Activated CD4-positive, alpha-beta memory T cell treated with anti-CD3 and anti-CD28 coated beads for 36 hours (primary cell): ENCODE data around the gene PAX9. TPM values are rescaled to one million over a fixed set of nuclear protein-coding genes. Genes with fewer than 3 reads are reported as not detected.
"Not testable (repeated sequence)": the region's sequence is repeated elsewhere in the genome, so short reads cannot be mapped to it uniquely, and the experiment has no call there.

Source experiments
- CTCF ChIA-PET: fragments of 350-600 bp; sonication (Branson Sonifier 250); formaldehyde crosslinking; loops from one replicate; lab custom pipeline; 2021; ENCODE audit warnings: antibody characterized with exemption, inconsistent platforms; lab: Charles Lee
- POLR2A ChIA-PET: fragments of 350-600 bp; sonication (Branson Sonifier 250); formaldehyde crosslinking; loops from one replicate; lab custom pipeline; 2021; ENCODE audit warnings: antibody characterized with exemption; lab: Charles Lee
- DNase-seq: peaks from one replicate; pipeline ENCODE4 v3.0.0-alpha.2; 2020
- H3K27ac Mint-ChIP-seq: one replicate; pipeline ENCODE4 v1.8.0; 2021; ENCODE audit warnings: mixed read lengths
- H3K27me3 Mint-ChIP-seq: one replicate; pipeline ENCODE4 v1.8.0; 2021; ENCODE audit warnings: mixed read lengths
- H3K36me3 Mint-ChIP-seq: one replicate; pipeline ENCODE4 v1.8.0; 2021; ENCODE audit warnings: mixed read lengths
- H3K4me1 Mint-ChIP-seq: one replicate; pipeline ENCODE4 v1.8.0; 2021; ENCODE audit warnings: low read depth, mixed read lengths
- H3K4me3 Mint-ChIP-seq: one replicate; pipeline ENCODE4 v1.8.0; 2021; ENCODE audit warnings: mild to moderate bottlenecking, mixed read lengths
- H3K9me3 Mint-ChIP-seq: one replicate; pipeline ENCODE4 v1.8.0; 2021; ENCODE audit warnings: mixed read lengths
- intact Hi-C: fragments of 100-400 bp; cut with micrococcal nuclease; formaldehyde crosslinking; loops from one replicate; pipeline ENCODE4 v1.15.1; 2023
- total RNA-seq, 2 experiments: library from RNA; stranded (reverse); gene quantifications; one replicate each; pipeline ENCODE4 v1.2.3, GENCODE V29; 2021

Gene PAX9
- total RNA-seq, 2 experiments from 2014 or later, result not detected

DNA sequence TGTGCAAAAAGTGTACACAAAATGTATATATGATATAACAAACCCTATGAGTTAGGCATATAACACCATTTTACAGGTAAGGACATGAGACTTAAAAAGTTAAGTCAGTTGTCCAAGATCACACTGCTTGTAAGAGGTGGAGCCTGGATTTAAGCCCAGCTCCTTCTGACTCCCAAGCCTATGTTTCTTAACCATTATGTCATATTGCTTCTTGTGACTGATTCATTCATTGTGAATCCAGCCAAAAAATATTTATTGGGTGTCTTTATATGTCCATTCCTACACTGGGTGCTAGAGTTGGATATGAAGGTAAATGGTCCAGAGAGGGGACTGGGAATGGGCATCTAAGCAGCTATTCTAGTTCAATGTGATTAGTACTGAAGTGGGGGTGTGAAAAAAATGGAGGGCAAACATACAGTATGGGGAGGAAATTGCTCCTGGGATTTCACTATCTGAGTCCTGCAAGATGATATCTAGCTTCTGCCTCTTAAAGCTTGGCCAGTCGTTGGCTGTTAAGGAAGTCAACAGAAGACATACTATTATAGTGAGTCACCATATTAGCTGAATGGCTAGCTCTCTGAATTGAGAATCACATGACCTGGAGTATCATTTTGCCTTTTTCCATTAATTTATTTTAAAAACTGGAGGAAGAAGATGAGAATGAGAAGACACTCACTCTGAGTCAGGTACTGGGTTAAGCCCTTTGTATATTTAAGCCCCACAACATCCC is 28.8 kb downstream of the PAX9 start:
- DNase-seq, result no peak
- intact Hi-C loops, result no loop called here
- no peaks in the 10 kb centered on the region for H3K4me1 Mint-ChIP-seq
- no peak overlapping the region for H3K4me3 Mint-ChIP-seq
- H3K36me3 Mint-ChIP-seq, result no peaks in the 10 kb centered on the region
- H3K27ac Mint-ChIP-seq, result no peak overlapping the region
- POLR2A ChIA-PET, result no interaction called here
- peaks cover 4% of the 10 kb centered on the region for H3K27me3 Mint-ChIP-seq
- CTCF ChIA-PET, result no interaction called here
- H3K9me3 Mint-ChIP-seq, result peaks cover 9% of the 10 kb centered on the region

DNA sequence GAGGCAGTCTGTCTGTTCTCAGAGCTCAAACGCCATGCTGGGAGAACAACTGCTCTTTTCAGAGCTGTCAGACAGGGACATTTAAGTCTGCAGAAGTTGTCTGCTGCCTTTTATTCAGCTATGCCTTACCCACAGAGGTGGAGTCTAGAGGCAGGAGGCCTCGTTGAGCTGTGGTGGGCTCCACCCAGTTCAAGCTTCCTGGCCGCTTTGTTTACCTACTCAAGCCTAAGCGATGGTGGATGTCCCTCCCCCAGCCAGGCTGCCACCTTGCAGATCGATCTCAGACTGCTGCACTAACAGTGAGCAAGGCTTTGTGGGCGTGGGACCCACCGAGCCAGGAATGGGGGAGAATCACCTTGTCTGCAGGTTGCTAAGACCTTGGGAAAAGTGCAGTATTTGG is 37.8 kb downstream of the PAX9 start:
- POLR2A ChIA-PET, intact Hi-C loops, H3K27me3 Mint-ChIP-seq, H3K27ac Mint-ChIP-seq, DNase-seq, H3K4me1 Mint-ChIP-seq, CTCF ChIA-PET, H3K4me3 Mint-ChIP-seq, H3K36me3 Mint-ChIP-seq: not testable (repeated sequence)
- peaks cover 11% of the 10 kb centered on the region for H3K9me3 Mint-ChIP-seq

DNA sequence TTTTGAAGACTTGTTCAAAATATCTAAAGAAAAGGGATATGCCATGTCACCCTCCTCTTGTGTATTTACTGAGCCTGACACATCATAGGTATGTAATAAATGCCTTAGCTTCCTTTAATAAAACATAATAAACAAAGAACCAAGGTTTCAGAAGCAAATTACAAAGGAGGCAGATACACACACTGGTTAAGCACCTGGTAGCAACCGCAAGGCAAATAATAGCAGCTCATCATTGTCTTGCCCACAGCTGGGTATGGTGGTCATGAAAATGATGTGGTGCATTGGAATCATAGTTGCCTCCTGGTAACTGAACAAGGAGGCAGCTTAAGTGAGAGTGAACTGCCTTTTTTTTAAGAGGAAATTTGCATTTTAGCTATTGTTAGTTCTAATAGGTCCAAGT is 39.0 kb downstream of the PAX9 start:
- peaks cover 8% of the 10 kb centered on the region for H3K9me3 Mint-ChIP-seq
- peaks cover 6% of the 10 kb centered on the region for H3K27me3 Mint-ChIP-seq
- POLR2A ChIA-PET, result no interaction called here
- CTCF ChIA-PET, result no interaction called here
- no peaks in the 10 kb centered on the region for H3K36me3 Mint-ChIP-seq
- no peak for DNase-seq
- H3K27ac Mint-ChIP-seq, result no peak overlapping the region
- intact Hi-C loops, result no loop called here
- H3K4me3 Mint-ChIP-seq, result no peak overlapping the region
- H3K4me1 Mint-ChIP-seq, result no peaks in the 10 kb centered on the region

DNA sequence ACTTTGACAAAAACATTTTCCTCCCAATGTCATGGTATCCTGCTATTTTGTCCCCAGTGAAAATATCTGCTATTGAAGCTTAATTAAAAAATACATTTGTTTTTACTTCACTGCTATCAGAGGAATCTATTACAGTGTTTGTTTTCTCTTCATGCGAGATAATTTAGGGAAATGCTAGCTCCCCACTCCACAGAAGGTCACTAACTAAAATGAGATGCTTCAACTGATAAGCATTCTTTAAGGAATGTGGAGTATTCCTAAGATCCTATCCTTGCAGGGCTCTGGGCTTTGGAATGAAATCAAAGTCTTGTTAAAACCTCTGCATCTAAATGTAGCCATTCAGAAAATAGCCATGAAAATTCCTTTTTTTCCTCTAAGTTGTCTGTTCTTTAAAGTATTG is 39.5 kb downstream of the PAX9 start:
- Mint-ChIP-seq H3K4me3 (no peak overlapping the region), H3K9me3 (peaks cover 8% of the 10 kb centered on the region), H3K27ac (no peak overlapping the region), H3K27me3 (peaks cover 6% of the 10 kb centered on the region), H3K4me1 (no peaks in the 10 kb centered on the region), H3K36me3 (no peaks in the 10 kb centered on the region)
- ChIA-PET POLR2A (no interaction called here), CTCF (no interaction called here)
- DNase-seq, result no peak
- intact Hi-C loops, result no loop called here

DNA sequence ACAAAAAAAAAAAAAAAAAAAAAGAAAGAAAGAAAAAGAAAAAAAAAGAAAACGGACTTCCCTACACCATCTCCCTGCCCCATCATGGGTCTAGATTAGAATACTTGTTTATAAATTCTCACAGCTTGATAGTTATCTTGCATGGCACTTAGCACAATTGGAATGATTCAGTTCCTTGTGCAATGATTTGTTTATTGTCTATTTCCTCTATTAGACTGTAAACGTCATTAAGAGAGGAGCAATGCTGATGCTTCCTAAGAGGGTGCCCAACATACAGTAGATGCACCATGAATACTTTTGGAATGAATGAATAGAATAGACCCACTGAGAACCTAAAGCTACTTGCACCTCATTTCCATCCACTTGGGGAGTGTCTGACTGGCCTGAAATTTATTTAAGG is 40.8 kb downstream of the PAX9 start:
- DNase-seq, result no peak
- POLR2A ChIA-PET, result no interaction called here
- no peaks in the 10 kb centered on the region for H3K4me1 Mint-ChIP-seq
- CTCF ChIA-PET, result no interaction called here
- no peak overlapping the region for H3K4me3 Mint-ChIP-seq
- H3K27me3 Mint-ChIP-seq, result peaks cover 6% of the 10 kb centered on the region
- H3K9me3 Mint-ChIP-seq, result peaks cover 4% of the 10 kb centered on the region
- intact Hi-C loops, result no loop called here
- H3K36me3 Mint-ChIP-seq, result no peaks in the 10 kb centered on the region
- H3K27ac Mint-ChIP-seq, result no peak overlapping the region

DNA sequence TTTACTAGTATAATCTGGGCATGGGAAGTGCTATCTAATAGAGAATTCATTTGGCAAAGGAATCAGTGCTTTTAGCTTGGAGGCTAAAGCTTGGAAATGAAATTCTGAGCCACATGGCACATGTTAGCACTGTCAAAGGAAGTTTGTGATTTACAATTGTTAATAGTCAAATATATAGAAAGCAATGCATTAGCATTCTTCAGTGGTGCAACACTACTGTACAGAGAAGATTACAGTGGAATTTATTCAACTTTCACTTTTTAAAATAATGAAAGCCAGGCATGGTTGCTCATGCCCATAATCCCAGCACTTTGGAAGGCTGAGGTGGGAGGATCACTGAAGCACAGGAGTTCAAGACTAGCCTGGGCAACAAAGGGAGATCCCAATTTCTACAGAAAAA is 45.9 kb downstream of the PAX9 start:
- intact Hi-C loops, result no loop called here
- Mint-ChIP-seq H3K36me3 (no peaks in the 10 kb centered on the region), H3K27ac (no peak overlapping the region), H3K9me3 (peaks cover 2% of the 10 kb centered on the region), H3K27me3 (peaks cover 1% of the 10 kb centered on the region), H3K4me3 (no peak overlapping the region), H3K4me1 (no peaks in the 10 kb centered on the region)
- DNase-seq, result no peak
- ChIA-PET CTCF (no interaction called here), POLR2A (no interaction called here)

DNA sequence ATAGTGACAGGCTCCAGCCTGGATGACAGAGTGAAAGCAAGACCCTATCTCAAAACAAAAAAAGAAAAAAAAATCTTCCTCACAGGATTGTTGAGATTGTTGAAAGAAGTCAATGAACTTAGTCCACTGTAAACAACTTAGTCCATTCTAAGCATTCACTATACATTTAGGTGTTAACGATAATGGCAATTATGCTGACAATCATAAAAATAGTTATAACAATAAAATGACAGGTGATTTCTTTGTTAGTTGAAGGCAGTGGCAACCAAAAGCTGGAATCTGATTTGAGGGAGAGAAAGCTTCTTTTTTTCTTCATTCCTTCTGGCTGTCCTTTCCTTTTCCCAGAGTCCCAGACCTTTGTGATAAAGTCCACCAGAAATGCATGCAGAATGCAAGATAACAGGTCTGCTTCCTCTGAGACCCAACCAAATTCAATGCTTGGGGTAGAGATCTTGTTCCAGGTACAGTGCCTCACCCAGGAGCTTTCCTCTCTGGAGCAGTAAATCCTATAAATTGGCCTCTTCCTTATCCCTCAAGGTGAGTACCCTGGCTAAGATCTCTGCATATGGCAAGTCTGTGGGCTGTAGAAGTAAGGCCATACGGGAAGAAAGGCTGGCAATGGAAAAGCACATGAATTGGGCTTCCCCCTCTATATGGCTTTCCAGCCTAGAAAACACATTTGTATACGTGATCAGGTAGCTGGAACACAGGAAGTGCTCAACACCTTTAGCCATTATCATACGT is 52.5 kb downstream of the PAX9 start:
- no peak for DNase-seq
- Mint-ChIP-seq H3K4me1 (no peaks in the 10 kb centered on the region), H3K4me3 (no peak overlapping the region), H3K27me3 (no peaks in the 10 kb centered on the region), H3K36me3 (no peaks in the 10 kb centered on the region), H3K27ac (no peak overlapping the region), H3K9me3 (no peaks in the 10 kb centered on the region)
- CTCF ChIA-PET, result no interaction called here
- intact Hi-C loops, result no loop called here
- POLR2A ChIA-PET, result no interaction called here

DNA sequence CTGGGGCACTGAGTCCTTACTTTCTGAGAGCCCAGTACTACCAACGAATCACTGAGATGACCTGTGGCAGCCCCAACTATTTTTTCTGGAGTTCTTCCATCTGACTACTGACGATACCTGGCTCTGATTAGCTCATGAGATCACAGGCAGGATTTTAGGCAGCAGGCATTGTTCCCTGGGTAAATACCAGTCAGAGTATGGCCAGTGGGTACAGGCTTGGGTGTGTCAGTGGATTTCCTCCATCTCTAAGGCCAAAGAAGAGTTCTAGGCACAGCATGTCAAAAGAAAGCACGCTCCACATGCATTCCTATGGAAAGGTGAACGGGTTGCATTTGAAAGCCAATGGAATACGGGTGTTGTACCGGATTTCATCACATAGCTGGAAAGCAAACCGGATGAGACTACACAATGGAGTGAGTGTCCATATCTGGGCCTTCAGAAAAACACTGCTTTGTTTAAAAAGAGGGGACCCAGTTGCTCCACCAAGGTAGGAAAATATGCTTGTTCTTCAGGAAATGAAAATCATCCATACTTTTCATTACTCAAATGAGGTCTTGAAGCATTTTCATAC is 55.0 kb downstream of the PAX9 start:
- POLR2A ChIA-PET, result no interaction called here
- Mint-ChIP-seq H3K4me1 (no peaks in the 10 kb centered on the region), H3K27me3 (no peaks in the 10 kb centered on the region), H3K36me3 (no peaks in the 10 kb centered on the region), H3K27ac (no peak overlapping the region), H3K9me3 (no peaks in the 10 kb centered on the region), H3K4me3 (no peak overlapping the region)
- CTCF ChIA-PET, result no interaction called here
- intact Hi-C loops, result no loop called here
- no peak for DNase-seq

DNA sequence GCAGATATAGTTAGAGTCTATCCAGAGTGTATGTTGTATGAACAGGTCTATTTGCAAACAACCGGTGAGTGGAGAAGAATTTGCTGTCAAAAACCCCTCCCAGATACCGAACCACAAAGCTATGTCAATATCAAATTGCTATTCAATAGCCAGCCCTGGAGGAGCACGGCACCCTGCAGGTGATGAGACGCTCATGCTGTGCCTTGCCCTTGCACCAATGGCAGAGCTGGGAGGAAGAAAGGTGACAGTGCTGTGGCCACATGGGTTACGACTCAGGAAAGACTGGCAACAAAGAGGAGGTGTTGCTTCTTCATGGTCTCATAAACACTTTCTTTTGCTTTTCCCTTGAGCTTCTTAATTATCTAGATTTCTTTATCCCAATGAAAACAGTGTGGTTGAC is 55.7 kb downstream of the PAX9 start:
- ChIA-PET CTCF (no interaction called here), POLR2A (no interaction called here)
- DNase-seq, result no peak
- Mint-ChIP-seq H3K4me1 (no peaks in the 10 kb centered on the region), H3K36me3 (no peaks in the 10 kb centered on the region), H3K27me3 (no peaks in the 10 kb centered on the region), H3K4me3 (no peak overlapping the region), H3K9me3 (no peaks in the 10 kb centered on the region), H3K27ac (no peak overlapping the region)
- intact Hi-C loops, result no loop called here

DNA sequence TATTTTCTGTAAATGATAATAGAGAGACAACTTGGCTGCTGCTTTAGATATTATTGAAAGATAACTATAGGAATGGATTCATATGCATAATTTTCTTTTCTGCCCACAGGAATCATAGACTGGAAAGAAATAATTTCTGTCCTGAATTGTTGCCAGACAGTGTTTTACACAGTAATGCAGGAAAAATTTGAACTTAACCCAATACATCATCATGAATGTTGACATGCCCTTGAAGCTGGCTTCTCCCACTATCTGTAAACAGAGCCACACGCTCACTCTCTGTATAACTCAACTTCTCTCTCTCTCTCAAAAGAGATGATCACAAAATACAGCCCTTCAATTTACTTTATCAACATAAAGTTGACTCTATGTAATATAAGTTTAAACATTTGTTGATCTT is 56.6 kb downstream of the PAX9 start:
- Mint-ChIP-seq H3K4me3 (no peak overlapping the region), H3K27me3 (no peaks in the 10 kb centered on the region), H3K9me3 (no peaks in the 10 kb centered on the region), H3K36me3 (no peaks in the 10 kb centered on the region), H3K4me1 (no peaks in the 10 kb centered on the region), H3K27ac (no peak overlapping the region)
- DNase-seq, result no peak
- ChIA-PET POLR2A (no interaction called here), CTCF (no interaction called here)
- intact Hi-C loops, result no loop called here

DNA sequence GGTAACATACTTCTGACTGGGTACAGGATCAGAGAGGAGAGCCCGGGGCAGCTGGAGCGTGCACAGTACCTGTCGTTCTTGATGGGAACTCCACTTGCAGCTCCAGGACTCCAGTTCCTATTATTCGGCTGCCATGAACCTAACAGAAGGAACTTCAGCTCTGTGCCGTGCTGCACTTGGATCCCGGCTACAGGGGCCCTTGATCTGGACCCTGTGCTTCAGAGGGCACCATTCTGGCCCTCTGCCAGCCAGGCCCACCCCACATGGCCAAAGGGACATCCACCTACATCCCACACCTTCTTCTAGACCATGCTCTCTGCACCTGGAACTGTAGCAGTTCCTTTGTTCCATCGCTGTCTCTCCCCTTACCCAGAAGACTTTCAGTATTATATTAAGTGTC is 58.2 kb downstream of the PAX9 start:
- Mint-ChIP-seq H3K9me3 (no peaks in the 10 kb centered on the region), H3K36me3 (no peaks in the 10 kb centered on the region), H3K4me3 (no peak overlapping the region), H3K27me3 (no peaks in the 10 kb centered on the region), H3K27ac (no peak overlapping the region), H3K4me1 (no peaks in the 10 kb centered on the region)
- no peak for DNase-seq
- ChIA-PET CTCF (no interaction called here), POLR2A (no interaction called here)
- intact Hi-C loops, result no loop called here

DNA sequence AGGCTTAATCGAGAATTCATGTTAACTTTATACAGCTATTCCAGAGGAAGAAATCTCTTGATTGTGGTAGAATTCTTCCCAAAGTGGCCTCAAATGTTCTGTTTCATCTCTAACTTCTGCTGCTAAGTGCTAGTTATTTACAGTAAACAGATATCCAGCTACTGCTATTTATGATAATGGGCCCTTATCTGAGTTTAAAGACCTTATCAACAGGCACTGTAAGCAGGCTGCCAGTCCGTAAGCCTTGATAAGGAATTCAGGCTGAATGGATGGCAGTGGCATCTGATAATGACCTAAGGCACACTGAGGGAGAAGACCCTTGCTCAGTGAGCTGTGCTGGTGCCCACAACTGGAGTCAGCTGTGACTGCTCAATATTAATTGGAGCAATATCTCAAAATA is 59.0 kb downstream of the PAX9 start:
- Mint-ChIP-seq H3K4me1 (no peaks in the 10 kb centered on the region), H3K36me3 (no peaks in the 10 kb centered on the region), H3K27ac (no peak overlapping the region), H3K27me3 (no peaks in the 10 kb centered on the region), H3K4me3 (no peak overlapping the region), H3K9me3 (no peaks in the 10 kb centered on the region)
- POLR2A ChIA-PET, result no interaction called here
- no peak for DNase-seq
- intact Hi-C loops, result no loop called here
- CTCF ChIA-PET, result no interaction called here

DNA sequence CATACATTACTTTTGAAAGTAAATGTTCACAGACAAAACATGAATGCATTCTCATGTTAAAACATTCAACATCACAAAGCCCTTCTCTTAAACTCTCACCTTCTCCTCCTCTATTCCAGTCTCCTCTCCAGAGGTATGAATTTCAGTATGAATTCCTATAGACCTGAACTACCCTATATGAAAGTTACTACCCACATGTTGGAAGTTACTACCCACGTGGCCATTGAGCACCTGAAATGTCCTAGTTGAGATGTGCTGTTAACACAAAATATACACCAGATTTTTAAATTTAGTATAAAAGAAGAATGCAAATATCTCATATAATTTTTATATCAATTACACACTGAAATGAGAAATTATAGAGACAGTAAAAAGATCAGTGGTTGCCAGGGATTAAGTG is 60.2 kb downstream of the PAX9 start:
- Mint-ChIP-seq H3K9me3 (no peaks in the 10 kb centered on the region), H3K4me3 (no peak overlapping the region), H3K36me3 (no peaks in the 10 kb centered on the region), H3K27me3 (no peaks in the 10 kb centered on the region), H3K4me1 (no peaks in the 10 kb centered on the region), H3K27ac (no peak overlapping the region)
- POLR2A ChIA-PET, result no interaction called here
- CTCF ChIA-PET, result no interaction called here
- intact Hi-C loops, result no loop called here
- DNase-seq, result no peak
